Esophagus muscularis mucosa (tissue), 4 donors: Measurements from ENCODE around the gene ZNF197.

Experiments
- CTCF ChIP-seq, 3 experiments: fragments of 200-600 bp in 2 of 3; fragments of 450-650 bp in 1 of 3; sonication (generic) in 2 of 3; IDR thresholded peaks; one replicate each; pipeline ENCODE4 v1.5.1; 2017 to 2019; ENCODE audit warnings: antibody characterized with exemption in 3 of 3, mild to moderate bottlenecking in 2 of 3, moderate library complexity in 1 of 3
- EP300 ChIP-seq: sonication (generic); formaldehyde crosslinking; IDR thresholded peaks from one replicate; pipeline ENCODE4 v1.6.1; 2017; ENCODE audit warnings: antibody characterized with exemption
- POLR2A ChIP-seq: fragments of 450-650 bp; IDR thresholded peaks from one replicate; pipeline ENCODE4 v1.6.1; 2017; ENCODE audit warnings: antibody characterized with exemption, moderate library complexity, mild to moderate bottlenecking, low read depth
- POLR2AphosphoS5 ChIP-seq, 2 donors: sonication (generic); formaldehyde crosslinking; IDR thresholded peaks; one replicate each; pipeline ENCODE4 v1.6.1; 2017; ENCODE audit warnings: antibody characterized with exemption in 2 of 2

DNA sequence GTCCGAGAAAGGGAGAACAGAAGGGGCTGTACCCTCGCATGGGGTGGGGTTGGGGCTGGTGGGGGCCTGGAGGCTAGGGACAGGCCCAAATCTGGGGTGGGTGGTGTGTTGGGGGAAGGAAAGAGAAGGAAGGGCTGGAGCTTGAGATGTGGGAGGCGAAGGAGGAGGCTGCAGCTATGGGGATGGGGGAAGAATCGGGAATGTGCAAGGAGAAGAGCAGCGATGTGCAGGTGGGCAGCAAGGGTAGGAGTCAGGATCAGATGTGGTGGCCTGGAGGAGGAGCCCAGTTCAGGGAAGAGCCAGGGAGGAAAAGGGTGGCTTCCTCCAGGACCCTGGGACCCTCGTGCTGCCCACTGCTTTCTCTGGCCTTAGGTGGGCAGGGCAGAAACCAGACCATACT is 44.9 kb downstream of the ZNF197 start:
- TF ChIP-seq CTCF (IDR thresholded peaks at IDR 0.05) (no peak), POLR2A (no peak), POLR2AphosphoS5 (IDR thresholded peaks at IDR 0.05) (no peak), EP300 (no peak)
